K562 (cell line): ENCODE data around the gene ROBO2. TPM values are rescaled to one million over a fixed set of nuclear protein-coding genes. Genes with fewer than 3 reads are reported as not detected.

ENCODE experiments used
- ATAC-seq: fragments of 200-7000 bp; cut with Tn5 transposase; 3 replicates; pipeline ENCODE4 v1.9.1; 2020; ENCODE audit warnings: moderate library complexity
- BruUV-seq: library from RNA; stranded (reverse); fragments of 400-500 nt; replicated peaks from 2 replicates; lab custom pipeline; 2021; lab: Mats Ljungman, UMichigan
- CTCF ChIA-PET: fragments of 300-600 bp; formaldehyde crosslinking; extraction: SDS; loops from one replicate; lab custom pipeline; 2021; ENCODE audit warnings: low intra/inter-chr PET ratio; lab: Yijun Ruan, JAX
- POLR2A ChIA-PET: fragments of 300-600, 350-650 bp; sonication (Branson Sonifier 250); formaldehyde crosslinking; extraction: SDS; loops from one replicate; lab custom pipeline; 2021; ENCODE audit warnings: antibody characterized with exemption, inconsistent platforms; lab: Yijun Ruan, JAX
- DNase-seq, 4 experiments: peaks; one replicate each; pipeline versions ENCODE4 v3.0.0 to v3.0.0-alpha.2; 2011 to 2018; ENCODE audit warnings: low spot score in 3 of 4, mixed read lengths in 3 of 4; ENCODE audit errors: extremely low read depth in 1 of 4
- FAIRE-seq: peaks from 2 replicates; lab custom pipeline; 2011; peaks lifted over from hg19 to GRCh38; lab: Jason Lieb, UNC
- H2AFZ ChIP-seq: 2 replicates; pipeline ENCODE4 v1.6.0; 2011; ENCODE audit warnings: low read depth, low read length, control low read depth, inconsistent platforms
- H3K27ac ChIP-seq: fragments of 200-600 bp; 3 replicates; pipeline ENCODE4 v1.8.0; 2011; ENCODE audit warnings: low read depth, mild to moderate bottlenecking, control low read depth, inconsistent platforms, low read length, moderate library complexity, mixed read lengths; ENCODE audit errors: extremely low read depth
- H3K27me3 ChIP-seq, 2 experiments: fragments of 300-600 bp in 1 of 2; 2 replicates in 1 of 2; 3 replicates in 1 of 2; pipeline versions ENCODE4 v1.6.0 to v1.8.0; 2011; ENCODE audit warnings: inconsistent platforms in 2 of 2, low read length in 2 of 2, mild to moderate bottlenecking in 1 of 2, mixed read lengths in 1 of 2, moderate library complexity in 1 of 2; ENCODE audit not compliant: control insufficient read depth in 2 of 2, insufficient read depth in 2 of 2
- H3K36me3 ChIP-seq: fragments of 300-600 bp; 3 replicates; pipeline ENCODE4 v1.8.0; 2011; ENCODE audit warnings: mild to moderate bottlenecking, low read length, inconsistent platforms; ENCODE audit not compliant: control insufficient read depth, insufficient read depth
- H3K4me1 ChIP-seq, 2 experiments: fragments of 200-600 bp in 1 of 2; replicated peaks in 1 of 2; 2 replicates in 1 of 2; 3 replicates in 1 of 2; pipeline versions ENCODE4 v1.5.1 to v1.8.0; 2011; ENCODE audit warnings: inconsistent platforms in 2 of 2, low read length in 2 of 2, mild to moderate bottlenecking in 1 of 2, mixed read lengths in 1 of 2, moderate library complexity in 1 of 2; ENCODE audit not compliant: control insufficient read depth in 2 of 2, insufficient read depth in 2 of 2
- H3K4me2 ChIP-seq: 2 replicates; pipeline ENCODE4 v1.6.1; 2011; ENCODE audit warnings: low read length, control low read depth, inconsistent platforms, mixed read lengths; ENCODE audit not compliant: insufficient read depth
- H3K4me3 ChIP-seq: fragments of 200-600 bp; sonication (generic), shearing (Covaris generic); 2 replicates; pipeline ENCODE4 v1.5.1; 2016; ENCODE audit warnings: control low read depth, inconsistent platforms
- H3K79me2 ChIP-seq: fragments of 200-600 bp; 3 replicates; pipeline ENCODE4 v1.8.0; 2011; ENCODE audit warnings: low read length, inconsistent platforms; ENCODE audit not compliant: control insufficient read depth, insufficient read depth
- H3K9ac ChIP-seq, 2 experiments: 2 replicates each; pipeline versions ENCODE4 v1.6.0 to v1.6.1; 2011; ENCODE audit warnings: low read depth in 2 of 2, low read length in 2 of 2, control low read depth in 1 of 2, inconsistent platforms in 1 of 2, mild to moderate bottlenecking in 1 of 2, mixed read lengths in 1 of 2; ENCODE audit not compliant: insufficient read depth in 1 of 2
- H3K9me1 ChIP-seq: one replicate; pipeline ENCODE4 v1.6.0; 2011; ENCODE audit warnings: inconsistent platforms, mild to moderate bottlenecking, low read length, moderate library complexity; ENCODE audit not compliant: control insufficient read depth, insufficient read depth
- H3K9me3 ChIP-seq: replicated peaks from 2 replicates; pipeline ENCODE4 v1.5.1; 2011; ENCODE audit warnings: low read depth, low read length, inconsistent platforms; ENCODE audit not compliant: control insufficient read depth, insufficient read depth
- H4K20me1 ChIP-seq: replicated peaks from 2 replicates; pipeline ENCODE4 v1.6.1; 2011; ENCODE audit warnings: low read length, inconsistent platforms, mixed read lengths; ENCODE audit not compliant: control insufficient read depth, insufficient read depth
- NFE2 ChIP-seq: IDR thresholded peaks from 2 replicates; pipeline ENCODE4 v1.6.1; 2014; ENCODE audit warnings: antibody characterized with exemption, low read depth
- WGBS: fragments of 100-300 bp; shearing (Covaris generic); methylation state at CpG from one replicate; pipeline ENCODE4 v1.1.6; 2016; ENCODE audit warnings: low coverage, mixed read lengths; ENCODE audit not compliant: insufficient coverage; ENCODE audit errors: missing lambda C conversion rate; 5-methylcytosine and 5-hydroxymethylcytosine counted together
- in situ Hi-C: fragments of 300-500 bp; cut with MboI; formaldehyde crosslinking; loops from 4 replicates; pipeline ENCODE4 v1.15.0; 2018; ENCODE audit warnings: inconsistent platforms, mixed read lengths
- intact Hi-C: fragments of 100-400 bp; cut with micrococcal nuclease; formaldehyde crosslinking; loops from 2 replicates; pipeline ENCODE4 v1.14.2; 2022
- polyA plus RNA-seq, 8 experiments: library from polyadenylated mRNA; depleted of rRNA in 4 of 8; stranded (reverse) in 5 of 8; unstranded in 3 of 8; fragments of >200 nt; fragmentation: Nextera tagmentation in 2 of 8; fragmentation: Illumina TruSeq in 1 of 8; extraction: Ambion mirVana in 2 of 8; extraction: Trizol in 1 of 8; gene quantifications; 2 replicates each; pipeline versions ENCODE4 v1.2.1 to v1.2.3, GENCODE V29; 2011 to 2014; ENCODE audit warnings: inconsistent platforms in 1 of 8, missing spikeins in 1 of 8
- total RNA-seq, 7 experiments: library from RNA; depleted of rRNA in 6 of 7; stranded (reverse); fragments of >200 nt in 6 of 7; fragmentation: Illumina TruSeq in 2 of 7; extraction: Trizol in 2 of 7; gene quantifications; 2 replicates each; pipeline versions ENCODE4 v1.2.1 to v1.2.3, GENCODE V29; 2011 to 2021; ENCODE audit warnings: low replicate concordance in 1 of 7
- TF ChIP-seq, protein P1 (sequence below): conservative IDR thresholded peaks from 2 replicates; pipeline ENCODE4 v1.6.1; 2011; ENCODE audit warnings: low read depth, mild to moderate bottlenecking, low read length; ENCODE audit not compliant: control insufficient read depth
- TF ChIP-seq, protein P2 (sequence below): IDR thresholded peaks from 2 replicates; pipeline ENCODE4 v1.6.1; 2011; ENCODE audit not compliant: insufficient read length; ENCODE audit errors: extremely low read depth

Gene ROBO2
- total and polyA plus RNA-seq, 9 of the 15 experiments (the other 6 are each of a cell fraction or from before 2014, with no cell fraction given): 0.84 to 3.0 (median 1.7) TPM

DNA sequence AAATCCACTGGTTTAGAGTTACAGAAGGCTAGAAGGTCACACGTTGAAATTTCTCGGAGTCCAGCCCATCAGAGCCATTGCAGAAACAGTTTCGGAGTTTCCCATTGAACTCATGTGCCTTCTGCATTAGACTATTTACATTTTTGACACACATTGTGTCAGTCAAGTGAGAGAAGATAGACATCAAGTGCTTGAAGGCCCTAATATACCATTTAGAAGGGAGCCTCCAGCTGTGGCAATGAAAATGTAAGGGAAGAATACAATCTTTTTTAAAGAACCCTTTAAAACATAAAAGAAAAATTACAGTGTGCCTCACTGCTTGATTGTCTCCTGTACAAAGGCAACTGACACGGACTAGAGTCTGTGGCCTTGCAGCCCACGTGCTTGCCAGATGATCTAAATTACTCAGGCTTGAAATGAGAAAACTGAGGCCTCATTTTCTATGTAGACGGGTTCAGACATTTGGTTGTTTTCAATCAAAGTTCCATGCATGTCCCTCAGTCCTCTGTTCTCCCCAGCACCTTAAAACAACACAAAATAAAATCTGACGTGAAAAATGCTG lies 650.5 kb downstream of the ROBO2 start:
- Histone ChIP-seq H3K9me3 (no peaks in the 10 kb centered on the region), H4K20me1 (no peaks in the 10 kb centered on the region), H3K27me3 (no peaks in the 10 kb centered on the region), H3K4me3 (no peak overlapping the region), H3K27ac (no peak overlapping the region), H2AFZ (no peak overlapping the region)
- 1% methylated on average over 7 of the region's 7 CpGs for WGBS
- no peak for DNase-seq
- ATAC-seq: no peak
- intact Hi-C loops (no loop called here), in situ Hi-C loops (no loop called here)
- BruUV-seq: no TSS peak
- CTCF ChIA-PET: no interaction called here
- POLR2A ChIA-PET: no interaction called here
- TF ChIP-seq, protein P1, sequence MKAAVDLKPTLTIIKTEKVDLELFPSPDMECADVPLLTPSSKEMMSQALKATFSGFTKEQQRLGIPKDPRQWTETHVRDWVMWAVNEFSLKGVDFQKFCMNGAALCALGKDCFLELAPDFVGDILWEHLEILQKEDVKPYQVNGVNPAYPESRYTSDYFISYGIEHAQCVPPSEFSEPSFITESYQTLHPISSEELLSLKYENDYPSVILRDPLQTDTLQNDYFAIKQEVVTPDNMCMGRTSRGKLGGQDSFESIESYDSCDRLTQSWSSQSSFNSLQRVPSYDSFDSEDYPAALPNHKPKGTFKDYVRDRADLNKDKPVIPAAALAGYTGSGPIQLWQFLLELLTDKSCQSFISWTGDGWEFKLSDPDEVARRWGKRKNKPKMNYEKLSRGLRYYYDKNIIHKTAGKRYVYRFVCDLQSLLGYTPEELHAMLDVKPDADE: no peak
- no peak for TF ChIP-seq NFE2
- TF ChIP-seq, protein P2, sequence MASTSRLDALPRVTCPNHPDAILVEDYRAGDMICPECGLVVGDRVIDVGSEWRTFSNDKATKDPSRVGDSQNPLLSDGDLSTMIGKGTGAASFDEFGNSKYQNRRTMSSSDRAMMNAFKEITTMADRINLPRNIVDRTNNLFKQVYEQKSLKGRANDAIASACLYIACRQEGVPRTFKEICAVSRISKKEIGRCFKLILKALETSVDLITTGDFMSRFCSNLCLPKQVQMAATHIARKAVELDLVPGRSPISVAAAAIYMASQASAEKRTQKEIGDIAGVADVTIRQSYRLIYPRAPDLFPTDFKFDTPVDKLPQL: no peak
- TF ChIP-seq, all 486 proteins: peak for 0
- FAIRE-seq: no peak
- no peaks in the 10 kb centered on the region for H3K36me3 ChIP-seq
- no peaks in the 10 kb centered on the region for H3K79me2 ChIP-seq
- no peak overlapping the region for H3K9ac ChIP-seq
- no peak overlapping the region for H3K4me2 ChIP-seq
- H3K9me1 ChIP-seq: no peaks in the 10 kb centered on the region
- H3K4me1 ChIP-seq: no peaks in the 10 kb centered on the region
